GOT3 (cell line): Measurements from ENCODE around the gene CCNF.

ENCODE experiments used
- DNase-seq: peaks from one replicate; lab custom pipeline; 2025; ENCODE audit warnings: mixed read lengths; lab: John Stamatoyannopoulos, UW

Gene CCNF

DNA sequence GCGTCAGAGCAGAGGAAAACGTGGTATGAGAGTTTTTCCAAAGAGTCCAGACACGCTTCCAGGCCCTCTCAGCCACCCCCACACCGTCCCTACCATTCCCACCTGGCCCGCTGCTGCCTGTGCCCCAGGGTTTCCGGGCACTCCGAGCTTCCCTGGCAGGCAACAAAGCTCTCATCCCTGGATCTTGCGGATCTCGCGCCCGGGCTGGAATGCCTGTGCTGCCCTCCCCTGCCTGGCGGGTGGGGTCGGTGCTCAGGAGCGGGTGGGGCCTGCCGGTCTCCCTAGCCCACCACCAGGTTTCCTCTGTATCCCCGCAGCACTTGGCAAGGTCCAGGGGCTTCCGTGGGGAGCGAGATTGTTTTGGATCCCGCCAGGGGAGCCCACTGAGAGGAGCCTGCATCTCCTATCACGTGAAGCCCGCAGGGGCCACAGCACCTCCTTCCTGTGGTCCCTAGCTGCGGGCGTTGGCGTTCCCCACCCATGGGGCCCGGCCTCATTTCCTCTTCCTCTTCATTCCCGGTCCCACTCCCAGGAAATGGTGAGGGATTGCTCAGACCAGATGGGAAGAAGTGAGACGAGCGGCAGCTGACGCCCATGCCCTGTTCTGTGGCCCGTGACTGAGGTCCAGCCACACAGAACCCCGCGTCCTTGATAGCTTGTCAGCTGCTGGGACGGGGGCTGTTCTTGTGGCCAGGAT is 56.7 kb downstream of the CCNF start:
- DNase-seq: no peak

DNA sequence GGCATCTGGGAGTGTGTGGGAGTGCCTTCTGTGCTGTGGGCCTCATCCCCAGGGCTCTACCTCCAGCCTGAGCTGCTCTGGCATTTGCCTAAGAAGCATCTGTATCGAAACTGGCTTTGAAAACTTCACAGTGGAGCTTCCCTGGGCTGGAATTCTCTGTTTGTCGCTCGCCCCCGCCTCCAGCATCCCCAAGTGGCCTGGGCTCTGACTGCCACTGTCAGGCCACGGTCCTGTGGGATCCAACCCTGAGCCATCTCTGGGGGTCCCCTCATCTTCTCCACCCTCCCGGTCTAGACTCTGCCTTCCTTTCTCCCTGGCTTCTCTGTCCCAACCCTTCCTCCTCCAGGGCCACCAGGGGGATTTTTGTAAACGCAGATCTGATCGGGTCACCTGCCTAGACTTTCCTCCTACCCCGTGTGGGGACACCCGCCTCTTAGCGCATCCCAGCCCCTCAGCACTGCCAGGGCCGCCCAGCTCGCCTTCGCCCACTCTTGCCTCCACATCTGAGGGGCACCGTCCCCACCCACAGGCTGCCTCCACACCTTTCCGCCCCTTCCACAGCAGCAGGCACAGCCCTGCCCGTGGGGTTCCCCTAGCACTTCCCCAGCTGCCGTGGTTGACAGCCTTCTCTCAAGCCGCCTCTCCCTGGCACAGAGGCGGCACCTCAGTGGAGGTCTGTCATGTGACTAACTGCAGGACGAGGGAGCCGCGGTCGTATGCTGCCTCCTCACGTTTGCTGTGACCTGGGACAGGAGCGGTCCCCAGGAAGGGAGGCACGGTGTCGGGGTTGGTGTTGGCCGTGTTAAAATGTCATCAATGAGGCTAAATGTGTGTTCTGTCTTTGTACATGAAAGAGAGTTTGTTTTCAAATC is 57.6 kb downstream of the CCNF start:
- no peak for DNase-seq

DNA sequence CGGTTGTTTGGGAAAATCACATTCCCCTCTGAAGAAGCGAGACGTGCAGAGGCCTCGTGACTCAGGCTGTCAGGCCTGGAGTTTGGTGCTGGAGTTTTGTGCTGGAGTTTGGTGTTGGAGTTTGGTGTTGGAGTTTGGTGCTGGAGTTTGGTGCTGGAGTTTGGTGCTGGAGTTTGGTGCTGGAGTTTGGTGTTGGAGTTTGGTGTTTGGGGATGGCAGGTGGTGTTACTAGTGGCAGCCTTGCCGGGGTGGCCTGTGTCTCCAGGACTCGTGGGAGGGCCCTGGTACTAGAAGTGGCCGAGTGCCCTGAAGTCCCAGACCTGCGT is 58.2 kb downstream of the CCNF start:
- DNase-seq: no peak

- DNase-seq: no peak
Observed at GRCh38 chr16:2487903-2488531, 58.8 kb downstream of the CCNF start.

DNA sequence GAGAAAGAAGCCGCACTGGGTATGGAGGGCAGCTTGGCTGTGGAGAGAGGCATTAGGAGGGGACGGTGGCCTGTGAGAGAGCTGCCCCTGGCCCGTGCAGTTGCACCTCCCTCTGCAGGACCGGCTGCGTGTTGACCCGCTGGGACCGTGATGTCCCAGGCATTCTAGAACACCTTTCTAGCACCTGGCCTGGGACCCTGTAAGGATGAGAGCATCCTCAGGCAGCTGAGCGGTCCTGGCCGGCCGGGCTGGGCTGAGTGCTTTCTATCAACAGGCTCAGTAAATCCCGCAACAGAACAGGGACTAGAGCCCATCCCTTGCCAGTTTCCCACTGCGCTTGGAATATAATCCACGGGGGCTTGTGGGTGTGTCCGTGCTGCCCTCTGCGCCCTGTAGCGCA is 60.3 kb downstream of the CCNF start:
- DNase-seq: no peak

DNA sequence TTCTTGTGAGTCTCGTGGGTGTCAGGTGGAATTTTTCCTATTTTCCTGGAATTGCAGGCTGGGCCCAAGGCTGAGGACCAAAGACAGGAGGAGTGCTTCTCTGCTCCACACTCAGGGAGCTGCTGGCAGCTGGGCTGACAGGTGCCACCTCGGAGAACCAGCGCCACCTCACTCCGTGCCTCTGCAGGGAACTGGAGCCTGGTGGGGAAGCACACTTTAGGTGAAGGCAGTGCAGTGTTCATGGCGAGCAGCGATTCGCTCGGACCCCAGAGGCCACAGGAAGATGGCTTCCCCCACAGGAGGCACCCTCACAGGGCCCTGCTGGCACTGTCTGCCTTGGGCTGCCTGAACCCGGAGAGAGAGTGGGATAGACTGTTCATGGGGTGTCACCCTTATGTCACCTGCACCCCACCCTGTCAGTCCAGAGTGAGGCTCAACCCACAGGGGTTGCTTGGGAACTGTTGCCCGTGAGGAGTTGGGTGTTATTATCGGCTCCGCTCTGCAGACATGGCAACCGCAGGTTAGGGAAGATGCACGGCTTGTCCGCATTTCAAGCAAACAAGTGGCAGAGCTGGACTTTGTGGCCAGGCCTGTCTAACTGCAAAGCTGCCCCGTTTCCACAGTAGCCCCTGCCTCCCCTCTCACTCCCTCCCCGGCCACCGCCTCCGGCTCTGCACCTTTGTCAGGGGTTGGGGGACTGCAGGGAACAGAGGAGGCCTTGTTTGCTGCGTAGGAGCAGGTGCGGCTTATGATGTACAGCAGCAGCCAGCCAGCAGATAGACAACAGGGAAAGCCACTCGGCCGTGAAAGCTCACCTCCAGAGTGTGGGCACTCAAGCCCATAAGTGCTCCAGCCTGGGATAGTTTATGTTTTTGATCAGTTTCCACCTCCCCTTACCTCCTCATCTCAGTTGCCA is 61.2 kb downstream of the CCNF start:
- no peak for DNase-seq

- no peak for DNase-seq
Observed at GRCh38 chr16:2492292-2492691, 63.0 kb downstream of the CCNF start.

DNA sequence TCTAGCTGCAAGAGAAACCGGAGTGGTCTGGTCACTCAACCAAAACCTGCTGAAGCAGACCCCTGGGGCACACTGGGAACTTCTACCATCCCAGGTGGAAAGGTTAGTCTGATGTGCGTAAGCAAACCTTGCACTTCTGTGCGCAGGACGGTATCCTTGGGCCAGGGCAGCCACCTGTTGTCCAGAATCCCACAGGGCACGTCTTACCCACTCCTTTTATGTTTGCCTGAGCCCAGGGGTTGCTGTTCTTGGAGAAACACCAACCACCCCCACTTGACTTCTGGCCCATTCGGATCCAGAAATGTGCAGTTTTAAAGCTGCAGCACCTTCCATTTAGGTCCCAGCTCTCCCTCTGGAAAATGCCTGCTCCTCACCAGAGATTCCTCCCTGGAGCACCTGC is 64.4 kb downstream of the CCNF start:
- no peak for DNase-seq

- no peak for DNase-seq
Observed at GRCh38 chr16:2494616-2495015, 65.4 kb downstream of the CCNF start.

GRCh38 chr16:2495041-2495440 is 65.8 kb downstream of the CCNF start:
- no peak for DNase-seq

DNA sequence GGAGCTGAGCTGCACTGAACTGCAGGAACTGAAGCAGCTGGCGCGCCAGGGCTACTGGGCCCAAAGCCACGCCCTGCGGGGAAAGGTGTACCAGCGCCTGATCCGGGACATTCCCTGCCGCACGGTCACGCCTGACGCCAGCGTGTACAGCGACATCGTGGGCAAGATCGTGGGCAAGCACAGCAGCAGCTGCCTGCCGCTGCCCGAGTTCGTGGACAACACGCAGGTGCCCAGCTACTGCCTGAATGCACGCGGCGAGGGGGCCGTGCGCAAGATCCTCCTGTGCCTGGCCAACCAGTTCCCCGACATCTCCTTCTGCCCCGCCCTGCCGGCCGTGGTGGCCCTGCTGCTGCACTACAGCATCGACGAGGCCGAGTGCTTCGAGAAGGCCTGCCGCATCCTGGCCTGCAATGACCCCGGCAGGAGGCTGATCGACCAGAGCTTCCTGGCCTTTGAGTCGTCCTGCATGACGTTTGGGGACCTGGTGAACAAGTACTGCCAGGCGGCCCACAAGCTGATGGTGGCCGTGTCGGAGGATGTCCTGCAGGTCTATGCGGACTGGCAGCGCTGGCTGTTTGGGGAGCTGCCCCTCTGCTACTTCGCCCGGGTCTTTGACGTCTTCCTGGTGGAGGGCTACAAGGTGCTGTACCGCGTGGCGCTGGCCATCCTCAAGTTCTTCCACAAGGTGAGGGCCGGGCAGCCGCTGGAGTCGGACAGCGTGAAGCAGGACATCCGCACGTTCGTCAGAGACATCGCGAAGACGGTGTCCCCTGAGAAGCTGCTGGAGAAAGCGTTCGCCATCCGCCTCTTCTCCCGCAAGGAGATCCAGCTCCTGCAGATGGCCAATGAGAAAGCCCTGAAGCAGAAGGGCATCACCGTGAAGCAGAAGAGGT is 67.2 kb downstream of the CCNF start:
- DNase-seq: no peak

- DNase-seq: no peak
Observed at GRCh38 chr16:2497116-2497630, 67.9 kb downstream of the CCNF start.

- DNase-seq: no peak
Observed at GRCh38 chr16:2497695-2498484, 68.6 kb downstream of the CCNF start.

- DNase-seq: no peak
Observed at GRCh38 chr16:2498531-2499253, 69.4 kb downstream of the CCNF start.

- no peak for DNase-seq
Observed at GRCh38 chr16:2499454-2499853, 70.2 kb downstream of the CCNF start.

GRCh38 chr16:2499890-2500429 is 70.7 kb downstream of the CCNF start:
- DNase-seq: no peak

DNA sequence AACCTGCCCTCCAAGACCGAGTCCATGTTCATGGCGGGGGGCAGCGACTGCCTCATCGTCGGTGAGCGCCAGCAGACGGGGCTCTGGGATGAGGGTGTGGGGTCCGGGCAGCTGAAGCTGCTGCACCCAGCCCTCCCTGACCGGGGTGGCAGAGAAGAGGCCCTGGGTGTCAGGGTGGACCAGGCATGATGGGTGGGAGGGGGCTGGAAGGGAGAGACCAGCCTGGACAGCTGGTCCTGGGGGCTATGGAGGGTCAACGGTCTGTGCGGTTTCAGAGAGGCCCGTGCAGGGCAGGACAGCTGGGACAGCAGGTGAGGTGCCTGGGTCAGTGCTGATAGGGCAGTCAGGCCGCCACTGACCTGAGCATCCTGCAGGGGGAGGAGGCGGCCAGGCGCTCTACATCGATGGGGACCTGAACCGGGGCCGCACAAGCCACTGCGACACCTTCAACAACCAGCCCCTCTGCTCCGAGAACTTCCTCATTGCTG is 71.2 kb downstream of the CCNF start:
- DNase-seq: no peak

- DNase-seq: peak; percentile 8
Observed at GRCh38 chr16:2500918-2501750, 71.9 kb downstream of the CCNF start.
